SK-N-SH treated with all-trans-retinoic acid at 6 μM for 48 hours (cell line): ENCODE results near the gene SLC37A1.

Experiments used
- ATAC-seq: fragments of 200-7000 bp; cut with Tn5 transposase; 3 replicates; pipeline ENCODE4 v1.9.1; 2020; ENCODE audit warnings: mild to moderate bottlenecking, moderate library complexity
- BACH2 ChIP-seq: fragments of 250-450 bp; sonication (Bioruptor Pico); IDR thresholded peaks from 2 replicates; pipeline ENCODE4 v1.9.0; 2021; ENCODE audit warnings: mild to moderate bottlenecking, borderline replicate concordance
- CREB5 ChIP-seq: fragments of 250-450 bp; sonication (Bioruptor Pico); IDR thresholded peaks from 2 replicates; pipeline ENCODE4 v1.5.1; 2020; ENCODE audit warnings: low read depth, mild to moderate bottlenecking, moderate library complexity
- CSRNP3 ChIP-seq: fragments of 250-450 bp; sonication (Bioruptor Pico); IDR thresholded peaks from 2 replicates; pipeline ENCODE4 v1.5.1; 2021; ENCODE audit warnings: mild to moderate bottlenecking, moderate library complexity
- ESRRG ChIP-seq: fragments of 250-450 bp; sonication (Bioruptor Pico); IDR thresholded peaks from 2 replicates; pipeline ENCODE4 v1.6.1; 2021; ENCODE audit warnings: mild to moderate bottlenecking
- GLIS3 ChIP-seq: fragments of 250-450 bp; sonication (Bioruptor Pico); IDR thresholded peaks from 2 replicates; pipeline ENCODE4 v1.5.0; 2020; ENCODE audit warnings: mild to moderate bottlenecking, moderate library complexity
- ISL1 ChIP-seq: fragments of 250-450 bp; sonication (Bioruptor Pico); IDR thresholded peaks from 2 replicates; pipeline ENCODE4 v2.1.2; 2022; ENCODE audit warnings: mild to moderate bottlenecking, moderate library complexity
- OSR1 ChIP-seq: fragments of 250-450 bp; sonication (Bioruptor Pico); IDR thresholded peaks from 2 replicates; pipeline ENCODE4 v1.8.0; 2022; ENCODE audit warnings: moderate library complexity, mild to moderate bottlenecking, inconsistent platforms
- PATZ1 ChIP-seq: fragments of 250-450 bp; sonication (Bioruptor Pico); IDR thresholded peaks from 2 replicates; pipeline ENCODE4 v1.8.0; 2020; ENCODE audit warnings: mild to moderate bottlenecking, moderate library complexity, borderline replicate concordance
- PPARA ChIP-seq: fragments of 250-450 bp; sonication (Bioruptor Pico); IDR thresholded peaks from 2 replicates; pipeline ENCODE4 v1.5.0; 2020; ENCODE audit warnings: mild to moderate bottlenecking, borderline replicate concordance
- RARB ChIP-seq: fragments of 250-450 bp; sonication (Bioruptor Pico); IDR thresholded peaks from 2 replicates; pipeline ENCODE4 v1.8.0; 2021; ENCODE audit warnings: mild to moderate bottlenecking, moderate library complexity
- SNAI2 ChIP-seq: fragments of 250-450 bp; sonication (Bioruptor Pico); IDR thresholded peaks from 2 replicates; pipeline ENCODE4 v1.5.0; 2020; ENCODE audit warnings: mild to moderate bottlenecking, moderate library complexity
- TCF4 ChIP-seq: fragments of 250-450 bp; sonication (Bioruptor Pico); IDR thresholded peaks from 2 replicates; pipeline ENCODE4 v1.8.0; 2021; ENCODE audit warnings: mild to moderate bottlenecking, moderate library complexity, borderline replicate concordance
- TOX ChIP-seq: fragments of 250-450 bp; sonication (Bioruptor Pico); IDR thresholded peaks from 2 replicates; pipeline ENCODE4 v1.8.0; 2021; ENCODE audit warnings: mild to moderate bottlenecking, moderate library complexity, borderline replicate concordance
- TSHZ2 ChIP-seq: fragments of 250-450 bp; sonication (Bioruptor Pico); IDR thresholded peaks from 2 replicates; pipeline ENCODE4 v1.5.0; 2020; ENCODE audit warnings: mild to moderate bottlenecking, moderate library complexity
- ZFP3 ChIP-seq: fragments of 250-450 bp; sonication (Bioruptor Pico); IDR thresholded peaks from 2 replicates; pipeline ENCODE4 v1.5.0; 2020; ENCODE audit warnings: mild to moderate bottlenecking, moderate library complexity
- ZFP30 ChIP-seq: fragments of 450-650 bp; formaldehyde crosslinking; IDR thresholded peaks from 2 replicates; pipeline ENCODE4 v1.5.0; 2022; ENCODE audit warnings: mild to moderate bottlenecking, moderate library complexity
- ZNF565 ChIP-seq: fragments of 450-650 bp; formaldehyde crosslinking; conservative IDR thresholded peaks from 2 replicates; pipeline ENCODE4 v1.5.0; 2020; ENCODE audit warnings: low read depth, mild to moderate bottlenecking, moderate library complexity
- ZNF70 ChIP-seq: fragments of 450-650 bp; formaldehyde crosslinking; IDR thresholded peaks from 2 replicates; pipeline ENCODE4 v1.5.0; 2020; ENCODE audit warnings: mild to moderate bottlenecking, moderate library complexity

SLC37A1 gene

GRCh38 chr21:42540396-42540795 lies 26.7 kb downstream of the SLC37A1 start:
- TF ChIP-seq ZFP30 (CRISPR knock-in tag) (no peak), BACH2 (CRISPR knock-in tag) (no peak), ZFP3 (CRISPR knock-in tag) (no peak), TSHZ2 (CRISPR knock-in tag) (no peak), TOX (no peak), RARB (CRISPR knock-in tag) (no peak), PPARA (no peak), CREB5 (CRISPR knock-in tag) (no peak), ZNF70 (CRISPR knock-in tag) (no peak)
- ATAC-seq: no peak

GRCh38 chr21:42541174-42541573 lies 27.5 kb downstream of the SLC37A1 start:
- TF ChIP-seq CSRNP3 (no peak), ZNF565 (CRISPR knock-in tag) (no peak), PATZ1 (CRISPR knock-in tag) (no peak), ESRRG (no peak), OSR1 (no peak), TCF4 (CRISPR knock-in tag) (no peak), ISL1 (CRISPR knock-in tag) (no peak), GLIS3 (CRISPR knock-in tag) (no peak), BACH2 (CRISPR knock-in tag) (no peak), SNAI2 (CRISPR knock-in tag) (no peak), PPARA (no peak)
- no peak for ATAC-seq

GRCh38 chr21:42541618-42542017 lies 28.0 kb downstream of the SLC37A1 start:
- TF ChIP-seq CREB5 (CRISPR knock-in tag): no peak
- TF ChIP-seq ISL1 (CRISPR knock-in tag): no peak
- no peak for TF ChIP-seq CSRNP3
- TF ChIP-seq ESRRG: no peak
- TF ChIP-seq TSHZ2 (CRISPR knock-in tag): no peak
- no peak for TF ChIP-seq SNAI2 (CRISPR knock-in tag)
- TF ChIP-seq ZNF70 (CRISPR knock-in tag): no peak
- TF ChIP-seq ZNF565 (CRISPR knock-in tag): no peak
- no peak for TF ChIP-seq RARB (CRISPR knock-in tag)
- no peak for TF ChIP-seq TOX
- ATAC-seq: no peak
